HG02885 (cell line): ENCODE data around the gene C20orf141.
"Not testable (repeated sequence)": the region's sequence is repeated elsewhere in the genome, so short reads cannot be mapped to it uniquely, and the experiment has no call there.

Experiments used
- ATAC-seq: cut with Tn5 transposase; IDR thresholded peaks from one replicate; pipeline ENCODE4 v1.9.1; 2021; ENCODE audit warnings: mild to moderate bottlenecking; ENCODE audit not compliant: unreplicated experiment, poor library complexity

Gene C20orf141

GRCh38 chr20:2799271-2799670 lies 15.5 kb upstream of the C20orf141 start:
- no peak for ATAC-seq

- ATAC-seq, result no peak
Measured at GRCh38 chr20:2799688-2800520, 14.9 kb upstream of the C20orf141 start.

- no peak for ATAC-seq
Measured at GRCh38 chr20:2800521-2801285, 14.1 kb upstream of the C20orf141 start, which contains the start of gene CPXM1. CPXM1 (minus strand) TSS chr20:2800627; CDS start chr20:2800572, 55 bp downstream.

GRCh38 chr20:2801286-2801728 lies 13.5 kb upstream of the C20orf141 start:
- ATAC-seq, result no peak

DNA sequence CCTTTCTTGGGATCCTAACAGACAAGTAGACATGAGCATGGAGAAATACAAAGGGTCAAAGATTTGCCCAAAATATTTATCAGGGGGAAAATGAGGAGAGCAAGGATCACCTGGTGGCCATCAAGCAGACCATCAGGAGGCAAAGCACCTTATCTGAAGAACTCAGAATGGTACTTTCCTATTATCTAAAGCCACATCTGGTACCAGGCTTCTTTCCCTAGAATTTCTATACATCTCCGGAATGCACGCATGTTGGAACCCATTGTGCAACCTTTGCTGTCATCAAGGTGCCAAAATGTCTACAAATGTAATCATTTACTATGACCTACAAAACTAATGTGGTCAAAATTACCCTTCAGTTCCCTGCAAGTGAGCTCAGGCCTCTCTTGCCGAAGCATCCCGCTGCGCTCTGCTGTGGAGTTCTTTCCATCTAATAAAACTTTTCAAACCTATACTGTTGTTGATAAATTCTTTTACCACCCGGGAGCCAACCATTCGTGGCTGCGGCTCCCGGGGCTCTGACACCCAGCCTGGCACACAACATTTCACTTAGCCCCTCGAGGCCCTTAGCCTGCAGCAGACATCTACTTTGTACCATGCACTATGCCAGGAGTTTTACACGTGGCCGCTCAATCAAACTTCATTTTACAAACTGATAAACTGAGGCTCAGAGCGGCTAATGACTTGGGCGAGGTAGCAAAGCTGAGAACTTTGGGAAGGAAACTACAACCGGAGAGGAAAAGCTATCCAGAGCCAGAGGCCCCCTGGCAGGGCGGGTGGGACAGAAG lies 10.6 kb upstream of the C20orf141 start:
- no peak for ATAC-seq

DNA sequence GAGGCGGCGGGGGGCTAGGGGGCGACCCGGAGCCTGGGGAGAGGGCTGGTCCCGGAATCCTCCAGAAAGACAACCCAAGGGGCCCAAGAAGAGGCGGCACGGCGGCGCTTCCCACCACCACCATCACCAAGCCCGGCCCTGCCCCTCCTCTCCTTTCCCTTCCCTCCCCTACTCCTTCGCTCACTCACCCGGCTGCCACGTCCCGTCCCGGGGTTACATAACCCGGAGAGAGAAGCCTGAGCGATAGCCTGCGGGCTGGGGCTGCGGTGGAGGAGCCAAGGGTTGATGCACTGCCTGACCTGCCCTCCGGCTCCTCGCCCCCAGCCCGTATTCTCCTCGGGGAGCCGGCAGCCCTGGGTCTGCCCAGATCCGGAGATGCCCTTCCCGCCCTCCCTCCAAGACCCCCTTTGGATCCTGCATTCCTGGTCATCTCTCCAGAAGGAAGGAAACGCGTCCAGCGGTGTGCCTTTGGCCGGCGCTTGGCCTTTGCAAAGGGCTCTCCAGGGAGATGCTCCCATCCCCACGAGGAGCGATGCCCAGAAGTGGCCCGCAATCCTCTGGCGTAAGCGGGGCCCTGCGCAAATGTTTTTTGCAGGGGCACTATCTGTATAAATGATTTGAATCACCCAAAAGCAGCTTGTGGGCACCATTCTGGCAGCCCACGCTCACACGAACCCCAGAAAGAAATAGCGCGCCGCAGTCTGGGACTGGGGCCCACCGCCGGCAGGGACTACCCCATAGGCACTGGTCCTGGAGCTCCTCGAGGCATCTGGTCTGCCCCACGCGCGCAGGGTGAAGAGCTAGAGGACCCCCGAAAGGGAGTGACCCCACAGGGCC lies 9.7 kb upstream of the C20orf141 start:
- no peak for ATAC-seq

- ATAC-seq, result no peak
Measured at GRCh38 chr20:2805689-2806350, 9.0 kb upstream of the C20orf141 start.

DNA sequence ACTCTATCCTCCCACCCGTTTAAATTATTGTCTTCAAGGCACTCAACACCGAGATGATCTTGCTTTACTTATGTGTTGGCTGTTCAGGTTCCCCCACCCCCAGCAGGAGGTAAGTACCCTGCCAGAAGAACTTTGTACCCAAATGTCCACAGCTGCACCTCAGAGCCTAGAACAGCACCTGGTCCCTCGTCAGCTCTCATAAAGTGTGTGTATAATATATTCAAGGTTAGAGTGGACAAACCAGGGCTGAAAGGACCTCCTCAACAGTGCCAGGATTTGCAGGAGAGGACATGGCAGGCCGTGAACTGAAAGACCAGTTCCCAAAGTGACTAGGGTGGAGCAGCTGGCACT lies 8.5 kb upstream of the C20orf141 start:
- ATAC-seq, result no peak

GRCh38 chr20:2807019-2807418 lies 7.8 kb upstream of the C20orf141 start:
- no peak for ATAC-seq

- not testable (repeated sequence) for ATAC-seq
Measured at GRCh38 chr20:2807929-2808328, 6.9 kb upstream of the C20orf141 start.

- ATAC-seq, result no peak
Measured at GRCh38 chr20:2809690-2810089, 5.1 kb upstream of the C20orf141 start.

GRCh38 chr20:2812189-2812588 lies 2.6 kb upstream of the C20orf141 start:
- ATAC-seq, result no peak

GRCh38 chr20:2814076-2814475 lies 711 bp upstream of the C20orf141 start:
- ATAC-seq, result no peak

- no peak for ATAC-seq
Measured at GRCh38 chr20:2815242-2815900, 584 bp downstream of the C20orf141 start.

DNA sequence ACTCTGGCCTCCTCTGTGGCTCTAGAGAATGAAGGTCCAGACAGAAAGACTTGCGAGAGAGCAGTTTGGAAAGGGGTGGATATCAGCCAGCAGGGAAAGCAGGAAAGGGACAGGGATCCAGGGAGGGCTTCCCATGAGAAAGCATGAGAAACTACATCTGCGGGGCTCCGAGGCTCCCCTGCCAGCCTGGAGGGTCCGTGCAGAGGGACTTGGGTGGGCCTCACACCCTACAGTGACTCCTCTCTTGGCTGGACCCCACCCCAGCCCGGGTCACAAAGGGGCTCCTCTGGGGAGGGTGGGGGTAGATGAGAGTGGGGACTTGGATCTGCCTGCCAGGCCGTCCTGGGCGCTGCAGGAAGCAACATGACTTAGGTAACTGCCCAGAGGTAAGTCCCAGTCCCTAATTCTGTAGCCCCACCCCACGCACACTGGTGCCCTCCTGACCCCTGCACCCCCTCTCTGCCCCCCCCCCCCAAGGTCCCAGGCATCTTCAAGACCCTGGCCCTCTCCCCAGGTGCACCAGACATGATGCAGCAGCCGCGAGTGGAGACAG lies 1.3 kb downstream of the C20orf141 start, which contains the start of gene TMEM239:
Gene TMEM239, plus strand, starts transcription at position 335 of the 553 bp plus-strand sequence. Its CDS starts 191 bp downstream, at position 526.
- no peak for ATAC-seq

DNA sequence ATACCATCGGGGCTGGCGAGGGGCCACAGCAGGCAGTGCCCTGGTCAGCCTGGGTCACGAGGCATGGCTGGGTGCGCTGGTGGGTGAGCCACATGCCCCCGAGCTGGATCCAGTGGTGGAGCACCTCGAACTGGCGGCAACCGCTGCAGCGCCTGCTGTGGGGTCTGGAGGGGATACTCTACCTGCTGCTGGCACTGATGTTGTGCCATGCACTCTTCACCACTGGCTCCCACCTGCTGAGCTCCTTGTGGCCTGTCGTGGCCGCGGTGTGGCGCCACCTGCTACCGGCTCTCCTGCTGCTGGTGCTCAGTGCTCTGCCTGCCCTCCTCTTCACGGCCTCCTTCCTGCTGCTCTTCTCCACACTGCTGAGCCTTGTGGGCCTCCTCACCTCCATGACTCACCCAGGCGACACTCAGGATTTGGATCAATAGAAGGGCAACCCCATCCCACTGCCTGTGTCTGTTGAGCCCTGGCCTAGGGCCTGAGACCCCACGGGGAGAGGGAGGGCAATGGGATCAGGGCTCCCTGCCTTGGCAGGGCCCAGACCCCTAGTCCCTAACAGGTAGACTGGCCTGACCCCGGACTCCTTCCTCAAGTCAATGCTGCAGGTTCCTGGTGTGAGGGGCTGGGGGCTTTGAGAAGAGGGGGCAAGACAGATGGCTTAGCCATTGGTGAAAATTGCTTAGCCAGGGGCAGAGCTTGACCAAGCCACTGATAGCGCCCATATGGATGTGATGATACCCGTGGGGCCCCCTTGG lies 2.0 kb downstream of the C20orf141 start:
- no peak for ATAC-seq

GRCh38 chr20:2817341-2817726 lies 2.5 kb downstream of the C20orf141 start:
- ATAC-seq, result no peak
